ENCODE results near the gene SYT2. TPM values are rescaled to one million over a fixed set of nuclear protein-coding genes. Genes with fewer than 3 reads are reported as not detected.

Gene SYT2
- total and polyA plus RNA-seq, 7 donors, result 0.10 to 0.16 TPM; not detected in 5

- Histone ChIP-seq H3K4me3 (no peak overlapping the region), H3K9me3 (no peaks in the 10 kb centered on the region), H3K36me3 (no peaks in the 10 kb centered on the region), H3K27ac (no peak overlapping the region), H3K4me1 (peaks cover 0 to 19% (median 17%) of the 10 kb centered on the region in 4 donors), H3K27me3 (peaks cover 28 to 97% (median 40%) of the 10 kb centered on the region in 3 donors)
- WGBS, 2 donors, result 68 to 77% methylated on average over 5 of the region's 5 CpGs
- TF ChIP-seq POLR2A (IDR thresholded peaks at IDR 0.05) (no peak), CTCF (IDR thresholded peaks at IDR 0.05) (no peak), POLR2AphosphoS5 (IDR thresholded peaks at IDR 0.05) (no peak), EP300 (IDR thresholded peaks at IDR 0.05) (no peak)
- intact Hi-C loops (cut with DNase I), result no loop called here
- DNase-seq, result no peak
Measured at GRCh38 chr1:202706851-202707250, 3.4 kb downstream of the SYT2 start.

- Histone ChIP-seq H3K27ac (no peak overlapping the region), H3K27me3 (peaks cover 18 to 77% (median 28%) of the 10 kb centered on the region in 3 donors), H3K4me1 (peaks cover 0 to 7% (median 6%) of the 10 kb centered on the region in 4 donors), H3K4me3 (no peak overlapping the region), H3K9me3 (no peaks in the 10 kb centered on the region), H3K36me3 (no peaks in the 10 kb centered on the region)
- 65 to 71% methylated on average over 4 of the region's 4 CpGs for whole genome bisulfite sequencing, 2 donors
- intact Hi-C loops (cut with DNase I), result no loop called here
- DNase-seq, result no peak
- TF ChIP-seq EP300 (IDR thresholded peaks at IDR 0.05), result no peak
- TF ChIP-seq POLR2AphosphoS5 (IDR thresholded peaks at IDR 0.05), result no peak
- no peak for TF ChIP-seq CTCF (IDR thresholded peaks at IDR 0.05)
- no peak for TF ChIP-seq POLR2A (IDR thresholded peaks at IDR 0.05)
Measured at GRCh38 chr1:202704601-202705000, 5.7 kb downstream of the SYT2 start.

- no peaks in the 10 kb centered on the region for H3K36me3 ChIP-seq
- no peak for DNase-seq
- peaks cover 4 to 63% (median 14%) of the 10 kb centered on the region in 3 donors for H3K27me3 ChIP-seq
- H3K27ac ChIP-seq, result no peak overlapping the region
- no peak overlapping the region for H3K4me3 ChIP-seq
- intact Hi-C loops (cut with DNase I), result no loop called here
- H3K9me3 ChIP-seq, result no peaks in the 10 kb centered on the region
- TF ChIP-seq POLR2AphosphoS5 (IDR thresholded peaks at IDR 0.05), result no peak
- no peak for TF ChIP-seq EP300 (IDR thresholded peaks at IDR 0.05)
- no peak for TF ChIP-seq POLR2A (IDR thresholded peaks at IDR 0.05)
- no peak for TF ChIP-seq CTCF (IDR thresholded peaks at IDR 0.05)
- WGBS, 2 donors, result 67 to 79% methylated on average over 6 of the region's 6 CpGs
- H3K4me1 ChIP-seq, result no peaks in the 10 kb centered on the region
Measured at GRCh38 chr1:202703191-202703590, 7.1 kb downstream of the SYT2 start.

GRCh38 chr1:202702088-202702487, 8.2 kb downstream of the SYT2 start:
- Histone ChIP-seq H3K36me3 (no peaks in the 10 kb centered on the region), H3K4me1 (no peaks in the 10 kb centered on the region), H3K4me3 (no peak overlapping the region), H3K27ac (no peak overlapping the region), H3K9me3 (no peaks in the 10 kb centered on the region), H3K27me3 (peaks cover 2 to 60% (median 5%) of the 10 kb centered on the region in 3 donors)
- no peak for DNase-seq
- intact Hi-C loops (cut with DNase I), result no loop called here
- TF ChIP-seq POLR2A (IDR thresholded peaks at IDR 0.05) (no peak), EP300 (IDR thresholded peaks at IDR 0.05) (no peak), POLR2AphosphoS5 (IDR thresholded peaks at IDR 0.05) (no peak), CTCF (IDR thresholded peaks at IDR 0.05) (no peak)
- 70 to 73% methylated on average over 5 of the region's 5 CpGs for WGBS, 2 donors

- 88 to 92% methylated on average over 3 of the region's 3 CpGs for WGBS, 2 donors
- H3K27ac ChIP-seq, result no peak overlapping the region
- no peaks in the 10 kb centered on the region for H3K36me3 ChIP-seq
- TF ChIP-seq POLR2A (IDR thresholded peaks at IDR 0.05) (no peak), CTCF (IDR thresholded peaks at IDR 0.05) (no peak), POLR2AphosphoS5 (IDR thresholded peaks at IDR 0.05) (no peak), EP300 (IDR thresholded peaks at IDR 0.05) (no peak)
- peaks cover 0 to 60% (median 5%) of the 10 kb centered on the region in 3 donors for H3K27me3 ChIP-seq
- intact Hi-C loops (cut with DNase I), result no loop called here
- no peaks in the 10 kb centered on the region for H3K4me1 ChIP-seq
- H3K4me3 ChIP-seq, result no peak overlapping the region
- H3K9me3 ChIP-seq, result no peaks in the 10 kb centered on the region
- DNase-seq, result no peak
Measured at GRCh38 chr1:202701200-202701599, 9.1 kb downstream of the SYT2 start.
